OCI-LY1 (cell line): ENCODE data around the gene ATAT1.

Experiments
- CTCF ChIP-seq: fragments of 200-600 bp; sonication (generic), shearing (Covaris generic); IDR thresholded peaks from 2 replicates; pipeline ENCODE4 v1.5.1; 2017; ENCODE audit warnings: mild to moderate bottlenecking, antibody characterized with exemption, low read length, moderate library complexity, mixed read lengths
- EZH2 ChIP-seq: fragments of 200-600 bp; sonication (generic), shearing (Covaris generic); IDR thresholded peaks from 2 replicates; pipeline ENCODE4 v1.8.0; 2017; ENCODE audit warnings: borderline replicate concordance, mixed run types, mild to moderate bottlenecking, antibody characterized with exemption, low read length, moderate library complexity, mixed read lengths

- TF ChIP-seq CTCF (no peak), EZH2 (no peak)
Measured at GRCh38 chr6:30645989-30646388, 19.3 kb downstream of the ATAT1 start.
